CMK (cell line): Measurements from ENCODE around the gene SYT2.
A peak's percentile ranks its signal among the peaks of the same experiment; 100 is the strongest.
"Not testable (repeated sequence)": the region's sequence is repeated elsewhere in the genome, so short reads cannot be mapped to it uniquely, and the experiment has no call there.

Experiments used
- DNase-seq: peaks from one replicate; pipeline ENCODE4 v3.0.0-alpha.2; 2010; ENCODE audit warnings: low read depth

Gene SYT2

GRCh38 chr1:202642619-202643291 lies 67.5 kb downstream of the SYT2 start:
- no peak for DNase-seq

DNA sequence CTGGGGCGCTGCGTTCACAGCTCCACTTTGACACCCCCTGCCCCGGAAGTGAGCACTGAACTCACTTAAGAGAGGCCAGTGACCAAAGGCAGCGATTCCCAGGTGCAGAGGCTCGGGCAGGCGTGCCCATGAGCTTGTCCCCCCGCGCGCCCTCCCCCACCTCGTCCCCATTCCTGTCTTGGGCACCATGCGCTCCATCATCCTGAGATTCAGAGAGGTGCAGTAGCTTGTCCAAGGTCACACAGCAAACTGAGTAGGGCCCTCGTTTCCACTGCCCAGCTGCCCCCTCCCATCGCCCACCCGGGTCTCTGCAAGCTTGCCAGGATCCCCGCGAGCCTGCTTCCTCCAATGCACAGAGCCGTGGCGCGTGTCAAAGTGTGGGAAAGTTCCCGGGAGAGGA lies 68.0 kb downstream of the SYT2 start:
- no peak for DNase-seq

DNA sequence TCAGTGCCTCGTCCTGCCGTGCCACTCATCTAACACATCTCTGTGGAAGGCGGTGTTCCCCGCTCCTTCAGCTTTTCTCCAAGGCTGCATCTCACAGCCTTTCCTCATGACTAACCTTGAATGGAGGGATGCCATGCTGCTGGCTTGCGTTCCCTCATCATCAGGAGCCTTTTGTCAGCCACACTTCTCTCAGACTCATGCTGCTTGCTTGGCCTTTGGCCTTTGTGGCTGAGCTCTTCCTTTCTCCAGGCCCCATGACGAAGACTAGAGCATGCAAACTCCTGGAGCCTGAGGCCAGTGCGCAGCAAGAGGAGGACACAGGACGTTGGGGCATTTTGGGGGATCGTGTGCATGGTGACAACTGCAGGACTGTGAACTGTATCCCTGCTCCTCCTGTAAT lies 70.8 kb downstream of the SYT2 start:
- no peak for DNase-seq

DNA sequence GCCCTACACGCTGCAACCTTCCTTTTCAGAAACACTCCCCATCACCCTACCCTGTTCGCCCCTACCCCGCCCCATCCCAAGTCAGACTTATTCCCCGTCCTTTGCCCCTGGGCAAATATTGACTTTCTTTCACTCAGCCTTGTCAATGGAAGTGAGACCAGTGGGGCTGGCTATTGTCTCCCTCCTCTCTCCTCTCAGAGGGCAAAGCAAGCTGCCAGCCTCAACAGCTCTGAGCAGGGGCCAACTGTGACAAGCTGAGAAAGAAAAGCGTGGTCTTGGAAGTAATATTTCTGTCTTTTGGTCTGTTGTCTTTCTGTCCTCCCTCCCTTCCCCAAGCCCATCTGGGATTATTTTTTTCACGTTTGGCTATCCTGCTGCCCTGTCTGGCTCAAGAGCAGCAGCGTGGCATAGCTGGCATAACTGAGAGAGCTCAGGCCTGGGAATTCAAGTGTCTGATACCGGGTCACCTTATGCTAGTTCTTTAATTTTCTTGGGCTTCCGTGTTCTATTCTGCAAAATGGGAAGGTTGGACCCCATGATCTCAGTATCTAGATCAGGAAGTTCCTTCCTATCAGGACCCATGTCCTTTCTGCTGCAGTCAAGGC lies 71.5 kb downstream of the SYT2 start:
- DNase-seq = not testable (repeated sequence)

GRCh38 chr1:202638019-202638700 lies 72.1 kb downstream of the SYT2 start:
- no peak for DNase-seq

DNA sequence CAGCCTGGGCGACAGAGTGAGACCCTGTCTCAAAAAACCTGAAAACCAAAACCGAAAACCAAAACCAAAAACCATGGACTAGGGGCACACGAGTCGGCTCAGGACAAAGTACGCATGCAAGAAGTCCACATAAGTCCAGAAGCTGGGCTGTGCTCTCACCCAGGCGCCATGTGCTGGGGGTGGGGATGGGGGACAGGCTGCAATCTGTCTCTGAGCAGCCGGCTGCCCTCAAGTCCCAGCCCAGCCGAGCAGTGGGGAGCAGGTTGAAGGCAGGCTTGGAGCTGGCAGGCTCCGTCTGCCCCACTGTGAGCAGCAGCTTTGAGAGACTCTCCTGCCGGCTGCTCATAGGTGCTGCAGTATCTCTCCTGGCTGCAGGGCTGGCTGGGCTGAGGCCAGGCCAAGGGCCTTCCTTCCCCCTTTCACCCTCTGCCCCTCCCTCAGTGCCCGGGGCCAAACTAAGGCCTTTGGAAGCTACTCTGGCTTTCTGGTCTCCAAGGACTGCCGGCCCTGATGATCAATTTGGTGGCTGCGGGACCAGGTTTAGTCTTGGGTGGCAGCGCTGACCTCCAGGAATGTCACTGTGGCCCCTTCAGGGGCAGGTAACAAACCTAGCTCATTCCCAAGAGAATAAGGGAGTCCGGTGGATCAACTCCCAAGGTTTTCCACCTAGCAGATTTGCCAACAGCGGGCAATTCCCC lies 72.8 kb downstream of the SYT2 start:
- not testable (repeated sequence) for DNase-seq

GRCh38 chr1:202636171-202636570 lies 74.1 kb downstream of the SYT2 start:
- DNase-seq = not testable (repeated sequence)

DNA sequence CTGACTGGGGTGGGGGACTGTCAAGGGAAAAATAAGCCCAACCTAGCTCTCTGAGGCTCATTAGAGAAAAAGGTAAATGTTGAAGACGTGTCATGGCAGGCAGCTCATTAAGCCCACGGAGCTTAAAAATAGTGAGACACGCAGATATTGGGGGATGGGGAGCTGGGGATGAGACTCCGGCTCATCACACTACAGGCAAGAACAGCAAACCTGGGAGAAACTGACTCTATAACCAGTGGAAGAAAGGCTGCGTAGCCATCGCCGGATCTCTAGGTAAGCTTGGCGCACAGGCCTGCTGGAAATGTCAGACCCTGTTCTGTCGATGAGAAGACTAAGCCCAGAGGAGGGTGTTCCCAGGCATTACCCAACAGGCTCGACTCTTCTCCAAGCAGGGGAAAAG lies 78.0 kb downstream of the SYT2 start:
- DNase-seq = no peak

GRCh38 chr1:202631076-202631923 lies 79.0 kb downstream of the SYT2 start:
- DNase-seq = no peak

GRCh38 chr1:202630541-202630940 lies 79.7 kb downstream of the SYT2 start:
- DNase-seq = no peak

DNA sequence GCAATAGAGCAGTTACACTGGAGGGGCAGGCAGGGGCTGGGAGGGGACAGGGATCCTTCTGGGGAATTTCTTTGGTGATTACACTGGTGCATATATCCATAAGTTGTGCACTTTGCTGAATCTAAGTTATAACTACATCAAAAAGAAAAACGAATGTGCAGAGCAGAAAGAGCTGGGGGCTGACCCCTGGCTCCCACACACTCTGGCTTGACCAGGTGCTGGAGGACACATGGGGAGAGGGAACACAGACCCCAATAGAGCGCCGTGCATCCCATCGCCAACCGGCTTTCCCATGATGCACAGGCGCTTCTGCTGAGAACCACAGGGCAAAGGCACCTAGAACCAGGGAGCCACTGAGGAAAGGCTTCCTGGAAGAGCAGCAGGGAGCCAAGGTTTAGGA lies 80.2 kb downstream of the SYT2 start:
- not testable (repeated sequence) for DNase-seq

DNA sequence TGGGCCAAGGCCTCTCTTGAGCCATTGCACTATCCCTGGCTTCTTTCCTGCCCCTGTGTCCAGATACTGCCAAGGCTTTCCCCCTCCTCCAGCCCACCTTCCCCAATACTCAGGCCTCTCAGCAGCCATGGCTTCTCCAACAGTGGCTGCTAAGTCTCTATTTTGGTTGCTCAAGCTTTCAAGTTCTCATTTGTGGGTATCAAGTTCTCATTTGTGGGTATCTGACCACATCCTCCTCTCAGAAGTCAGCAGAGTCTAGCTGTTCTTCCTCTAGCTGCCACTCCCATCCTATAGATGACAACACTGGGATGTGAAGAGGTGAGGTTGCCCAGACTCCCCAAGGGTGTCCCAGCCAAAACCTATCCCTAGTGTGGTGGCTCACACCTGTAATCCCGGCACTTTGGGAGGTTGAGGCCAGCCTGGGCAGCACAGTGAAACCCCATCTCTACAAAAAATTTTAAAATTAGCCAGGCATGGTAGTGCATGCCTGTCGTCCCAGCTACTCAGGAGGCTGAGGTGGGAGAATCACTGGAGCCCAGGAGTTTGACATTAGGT lies 80.9 kb downstream of the SYT2 start:
- DNase-seq = not testable (repeated sequence)

DNA sequence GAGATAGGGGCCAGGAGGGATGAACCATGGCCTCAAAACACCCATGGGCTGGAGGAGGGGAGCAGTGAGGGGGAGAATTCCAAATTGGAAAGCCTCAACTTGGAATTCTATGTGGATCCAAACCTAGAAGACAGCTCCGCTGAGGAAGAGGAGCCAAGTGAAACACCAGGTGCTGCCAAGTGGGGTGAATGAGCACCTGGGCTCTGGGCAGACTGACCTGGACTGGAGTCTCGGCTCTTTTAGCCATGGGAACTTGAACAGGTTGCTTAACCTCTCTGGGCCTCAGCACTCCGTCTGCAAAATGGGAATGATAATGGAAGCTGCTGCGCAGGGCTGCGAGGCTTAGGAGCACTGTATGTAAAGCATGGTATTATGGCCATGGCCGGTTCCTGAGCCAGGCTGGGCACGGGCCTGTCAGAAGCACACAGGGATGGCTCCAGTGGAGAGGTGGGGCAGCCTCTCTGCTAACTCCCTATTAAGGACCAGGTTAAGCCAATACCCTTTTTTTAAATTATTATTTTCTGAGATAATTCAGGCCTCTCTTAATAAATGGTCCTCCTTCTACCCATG lies 81.5 kb downstream of the SYT2 start:
- no peak for DNase-seq

- DNase-seq = no peak
Measured at GRCh38 chr1:202627841-202628565, 82.3 kb downstream of the SYT2 start.

DNA sequence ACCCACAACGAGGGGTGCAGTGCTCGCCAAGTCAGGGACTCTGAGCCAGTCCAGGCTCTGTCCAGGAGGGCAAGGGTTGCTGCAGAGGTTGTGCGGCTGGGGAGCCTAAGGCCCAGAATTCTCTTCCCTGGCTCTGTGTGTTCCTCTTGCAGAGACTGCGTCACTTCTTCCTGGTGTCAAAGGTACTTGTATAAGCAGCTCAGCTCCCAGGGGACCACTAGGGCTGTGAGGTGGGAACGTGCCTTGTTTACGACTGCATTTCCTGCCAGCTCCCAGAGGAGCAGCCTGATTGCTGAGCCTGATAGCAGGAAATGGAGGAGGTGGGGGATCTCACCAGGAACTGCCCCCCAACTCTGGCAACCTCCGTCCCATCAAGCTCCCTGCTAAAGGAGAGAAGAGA lies 83.2 kb downstream of the SYT2 start:
- not testable (repeated sequence) for DNase-seq

GRCh38 chr1:202625416-202626360 lies 84.6 kb downstream of the SYT2 start:
- DNase-seq = peak; percentile 41

DNA sequence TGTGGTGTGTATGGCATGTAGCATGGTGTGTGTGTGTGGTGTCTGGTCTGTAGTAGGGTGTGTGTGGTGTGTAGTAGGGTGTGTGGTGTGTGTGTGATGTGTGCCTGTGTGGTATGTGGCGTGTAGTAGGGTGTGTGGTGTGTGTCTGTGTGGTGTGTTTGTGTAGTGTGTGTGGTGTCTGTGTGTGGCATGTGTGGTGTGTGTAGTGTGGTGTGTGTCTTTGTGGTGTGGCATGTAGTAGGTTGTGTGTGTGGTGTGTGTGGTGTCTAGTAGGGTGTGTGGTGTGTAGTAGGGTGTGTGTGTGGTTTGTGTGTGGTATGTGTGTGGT lies 85.5 kb downstream of the SYT2 start:
- no peak for DNase-seq

- no peak for DNase-seq
Measured at GRCh38 chr1:202624088-202624780, 86.0 kb downstream of the SYT2 start.

GRCh38 chr1:202623476-202623875 lies 86.8 kb downstream of the SYT2 start:
- DNase-seq = not testable (repeated sequence)
